Measurements from ENCODE around the gene UBE2D2.
"Not testable (repeated sequence)": the region's sequence is repeated elsewhere in the genome, so short reads cannot be mapped to it uniquely, and the experiment has no call there.

DNA sequence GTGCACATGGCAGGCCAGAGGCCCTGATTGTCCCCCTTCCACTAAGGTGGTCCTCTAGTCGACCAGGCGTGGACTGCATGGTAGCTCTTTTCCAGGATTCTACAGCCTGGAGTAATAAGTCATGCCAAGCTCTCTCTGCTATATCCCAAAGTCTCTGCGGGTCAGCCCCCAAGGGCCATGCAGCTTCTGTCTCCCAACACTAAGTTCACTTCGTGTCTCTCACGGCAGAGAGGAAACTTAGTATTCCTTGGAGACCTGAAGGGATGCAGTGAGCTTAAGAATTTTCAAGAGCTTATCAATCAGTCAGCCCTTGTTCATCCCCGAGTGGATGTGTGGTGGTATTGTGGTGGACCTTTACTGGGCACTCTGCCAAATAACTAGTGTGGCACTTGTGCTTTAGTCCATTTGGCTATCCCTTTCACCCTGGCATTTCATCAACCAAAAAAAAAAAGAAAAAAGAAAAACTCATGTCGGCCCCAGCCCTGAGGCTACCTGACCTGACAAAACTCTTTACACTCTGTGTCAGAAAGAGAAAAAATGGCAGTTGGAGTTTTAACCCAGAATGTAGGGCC lies 33.2 kb upstream of the UBE2D2 start:
- TF ChIP-seq POLR2AphosphoS2 (conservative IDR thresholded peaks at IDR 0.05; ENCODE audit: low read length); CTCF (IDR thresholded peaks at IDR 0.05); POLR2A (IDR thresholded peaks at IDR 0.05; ENCODE audit: low read length); BHLHE40 (IDR thresholded peaks at IDR 0.05; ENCODE audit: low read depth, low read length); SMC3 (IDR thresholded peaks at IDR 0.05); BCL3 (IDR thresholded peaks at IDR 0.05); RAD21 (conservative IDR thresholded peaks at IDR 0.05 in 1 of 2, IDR thresholded peaks at IDR 0.05 in 1 of 2); PBX3 (IDR thresholded peaks at IDR 0.05); JUN (IDR thresholded peaks at IDR 0.05); ESRRA (IDR thresholded peaks at IDR 0.05; ENCODE audit: borderline replicate concordance, low read length): not testable (repeated sequence)
- TF ChIP-seq, protein P1, sequence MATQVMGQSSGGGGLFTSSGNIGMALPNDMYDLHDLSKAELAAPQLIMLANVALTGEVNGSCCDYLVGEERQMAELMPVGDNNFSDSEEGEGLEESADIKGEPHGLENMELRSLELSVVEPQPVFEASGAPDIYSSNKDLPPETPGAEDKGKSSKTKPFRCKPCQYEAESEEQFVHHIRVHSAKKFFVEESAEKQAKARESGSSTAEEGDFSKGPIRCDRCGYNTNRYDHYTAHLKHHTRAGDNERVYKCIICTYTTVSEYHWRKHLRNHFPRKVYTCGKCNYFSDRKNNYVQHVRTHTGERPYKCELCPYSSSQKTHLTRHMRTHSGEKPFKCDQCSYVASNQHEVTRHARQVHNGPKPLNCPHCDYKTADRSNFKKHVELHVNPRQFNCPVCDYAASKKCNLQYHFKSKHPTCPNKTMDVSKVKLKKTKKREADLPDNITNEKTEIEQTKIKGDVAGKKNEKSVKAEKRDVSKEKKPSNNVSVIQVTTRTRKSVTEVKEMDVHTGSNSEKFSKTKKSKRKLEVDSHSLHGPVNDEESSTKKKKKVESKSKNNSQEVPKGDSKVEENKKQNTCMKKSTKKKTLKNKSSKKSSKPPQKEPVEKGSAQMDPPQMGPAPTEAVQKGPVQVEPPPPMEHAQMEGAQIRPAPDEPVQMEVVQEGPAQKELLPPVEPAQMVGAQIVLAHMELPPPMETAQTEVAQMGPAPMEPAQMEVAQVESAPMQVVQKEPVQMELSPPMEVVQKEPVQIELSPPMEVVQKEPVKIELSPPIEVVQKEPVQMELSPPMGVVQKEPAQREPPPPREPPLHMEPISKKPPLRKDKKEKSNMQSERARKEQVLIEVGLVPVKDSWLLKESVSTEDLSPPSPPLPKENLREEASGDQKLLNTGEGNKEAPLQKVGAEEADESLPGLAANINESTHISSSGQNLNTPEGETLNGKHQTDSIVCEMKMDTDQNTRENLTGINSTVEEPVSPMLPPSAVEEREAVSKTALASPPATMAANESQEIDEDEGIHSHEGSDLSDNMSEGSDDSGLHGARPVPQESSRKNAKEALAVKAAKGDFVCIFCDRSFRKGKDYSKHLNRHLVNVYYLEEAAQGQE (IDR thresholded peaks at IDR 0.05), result not testable (repeated sequence)
